Hematopoietic multipotent progenitor cell (in vitro differentiated cells): ENCODE results near the gene ME1. TPM values are rescaled to one million over a fixed set of nuclear protein-coding genes. Genes with fewer than 3 reads are reported as not detected.
"Not testable (repeated sequence)": the region's sequence is repeated elsewhere in the genome, so short reads cannot be mapped to it uniquely, and the experiment has no call there.

ENCODE experiments used
- DNase-seq, 3 donors: peaks; one replicate each; pipeline ENCODE4 v3.0.0-alpha.2; 2011 to 2015; ENCODE audit warnings: low read depth in 2 of 3, low spot score in 2 of 3
- total RNA-seq: library from RNA; depleted of rRNA; stranded (reverse); fragments of >200 nt; gene quantifications from one replicate; pipeline ENCODE4 v1.2.3, GENCODE V29; 2012

Gene ME1
- total RNA-seq, 1 donor: under 0.01 TPM

DNA sequence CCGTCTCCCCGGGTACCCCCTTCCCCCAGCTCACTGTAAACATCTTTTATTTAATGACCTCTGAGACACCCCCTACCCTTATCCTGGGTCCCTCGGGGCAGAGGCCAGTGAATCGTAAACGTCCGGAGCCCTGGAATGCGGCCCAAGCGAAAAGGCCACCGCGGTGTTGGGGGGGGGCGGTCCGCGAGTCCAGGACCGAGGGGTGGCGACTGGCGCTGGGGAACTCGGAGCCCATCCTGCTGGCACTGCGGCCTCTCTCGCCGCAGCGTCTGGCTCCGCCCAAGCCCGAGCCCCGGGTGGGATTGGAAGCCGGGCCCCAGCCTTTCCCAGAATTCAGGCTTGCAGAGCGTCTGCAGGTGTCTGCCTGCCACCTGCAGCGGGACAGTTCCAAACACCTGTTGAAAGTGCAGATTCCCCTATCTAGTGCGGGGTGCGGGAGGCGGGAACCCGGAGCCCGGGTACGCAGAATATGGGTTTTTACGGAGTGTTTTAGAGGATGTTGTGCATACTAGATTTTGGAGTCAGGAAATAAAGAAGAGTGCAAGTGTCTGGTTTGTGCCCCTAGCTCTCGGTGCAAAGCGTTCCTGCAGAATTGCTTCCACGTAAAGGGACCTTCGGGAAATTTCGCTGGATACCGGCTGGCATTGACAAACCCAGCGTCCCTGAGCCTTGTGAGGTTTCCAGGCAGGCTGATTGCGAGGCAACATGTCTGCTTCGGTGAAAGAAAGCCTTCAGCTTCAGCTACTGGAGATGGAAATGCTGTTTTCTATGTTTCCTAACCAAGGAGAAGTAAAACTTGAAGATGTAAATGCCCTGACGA, 236.9 kb downstream of the ME1 start:
- DNase-seq: peak in 2 of 3 donors; percentile 7 to 10

GRCh38 chr6:83192871-83193746, 237.7 kb downstream of the ME1 start, which contains the start of the genes PGM3 and RWDD2A:
PGM3 (minus strand) TSS chr6:83193265; CDS start chr6:83191012, 2,253 bp downstream.
RWDD2A (plus strand) TSS chr6:83193357; CDS start chr6:83194452, 1,095 bp downstream.
- DNase-seq: peak; percentile 80 to 89 (median 87)

- DNase-seq: peak in 1 of 3 donors; percentile 5
Observed at GRCh38 chr6:83192456-83192855, 238.4 kb downstream of the ME1 start.

- DNase-seq: not testable (repeated sequence)
Observed at GRCh38 chr6:83191974-83192373, 238.9 kb downstream of the ME1 start.

DNA sequence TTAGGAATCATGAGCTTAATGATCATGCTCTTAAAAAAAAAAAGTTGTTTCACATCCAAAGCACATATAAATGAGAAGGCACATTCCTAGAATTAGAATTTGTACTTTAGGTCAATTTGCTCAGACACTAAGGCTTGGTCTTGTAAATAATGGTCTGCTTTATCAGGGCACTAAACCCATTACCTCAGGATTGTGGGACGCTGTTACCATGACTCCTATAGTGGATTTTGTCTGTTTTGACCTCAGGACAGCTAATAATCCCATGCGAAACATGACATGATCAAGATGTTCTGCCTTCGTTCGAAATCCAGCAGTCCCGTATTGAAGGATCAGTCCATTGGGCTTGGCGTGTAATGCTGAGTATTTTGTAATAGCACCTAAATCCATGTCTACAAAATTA, 240.2 kb downstream of the ME1 start:
- no peak for DNase-seq

DNA sequence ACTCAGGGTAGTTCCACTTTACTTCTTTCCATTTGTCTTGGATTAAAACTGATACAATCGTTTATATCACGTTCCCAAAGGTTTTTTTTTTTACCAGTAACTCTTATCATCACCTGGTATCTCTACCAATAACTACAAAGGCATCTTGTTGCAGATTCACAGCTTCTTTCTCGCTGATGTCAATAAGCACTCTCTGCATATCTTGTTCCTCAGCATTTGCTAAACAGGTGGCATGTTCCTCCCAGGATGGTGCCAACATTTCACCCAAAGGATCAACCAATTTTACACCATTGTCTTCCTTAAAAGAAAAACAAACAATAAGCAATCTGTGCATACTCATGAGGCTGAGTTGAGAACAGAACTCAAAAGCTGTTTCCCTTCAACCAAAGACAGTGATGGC, 242.3 kb downstream of the ME1 start:
- DNase-seq: no peak

- no peak for DNase-seq
Observed at GRCh38 chr6:83185096-83185495, 245.8 kb downstream of the ME1 start.

DNA sequence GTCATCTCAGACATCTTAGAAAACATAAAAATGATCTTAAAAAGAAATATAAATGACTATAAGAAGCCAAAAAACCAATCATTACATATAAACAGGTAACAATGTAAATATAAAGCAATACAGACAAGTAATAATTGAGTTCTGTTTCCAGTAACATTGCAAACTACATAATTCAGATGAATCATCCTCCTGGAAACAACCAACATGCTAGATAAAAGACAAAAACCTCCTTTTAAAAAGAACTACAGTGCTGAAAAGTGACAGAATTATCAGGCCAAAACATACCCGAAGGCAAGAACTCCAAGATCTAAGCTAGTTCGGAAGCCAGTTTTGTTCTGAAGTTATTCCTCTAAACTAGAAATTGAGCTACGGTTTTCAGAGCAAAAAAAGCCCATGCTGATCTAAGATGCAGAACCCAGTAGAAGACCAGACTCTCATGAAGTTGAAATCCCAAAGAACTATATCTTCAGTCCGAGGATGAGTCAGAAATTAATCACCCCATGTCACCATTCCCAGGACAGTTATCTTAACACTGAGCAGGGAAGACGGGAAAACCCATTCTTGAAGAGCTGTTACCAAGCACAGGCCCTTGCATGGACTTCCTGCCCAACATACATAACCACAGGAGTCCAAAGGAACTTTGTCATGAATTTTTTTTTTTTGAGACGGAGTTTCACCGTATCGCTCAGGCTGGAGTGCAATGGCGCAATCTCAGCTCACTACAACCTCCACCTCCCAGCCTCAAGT, 247.6 kb downstream of the ME1 start:
- no peak for DNase-seq

DNA sequence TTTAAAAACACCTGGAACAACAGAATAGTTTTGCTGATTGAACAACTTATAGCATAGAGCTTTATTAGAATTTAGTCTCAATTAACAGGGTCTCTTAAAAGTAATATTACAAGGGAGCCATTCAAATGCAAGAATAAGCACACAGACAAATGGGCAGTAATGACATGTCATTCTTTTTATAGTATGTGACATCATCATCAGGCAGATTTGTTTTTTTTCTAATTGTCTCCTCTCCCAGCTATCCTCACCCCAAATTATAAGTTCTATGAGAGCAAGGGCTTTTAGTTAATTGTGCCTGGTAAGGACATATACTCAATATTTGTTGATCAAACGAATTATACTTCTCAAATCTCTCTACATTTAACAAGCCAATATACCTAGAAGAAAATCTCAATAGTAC, 248.7 kb downstream of the ME1 start:
- no peak for DNase-seq

GRCh38 chr6:83180426-83180950, 250.4 kb downstream of the ME1 start:
- DNase-seq: no peak

- no peak for DNase-seq
Observed at GRCh38 chr6:83176246-83176645, 254.6 kb downstream of the ME1 start.

- no peak for DNase-seq
Observed at GRCh38 chr6:83169511-83169910, 261.3 kb downstream of the ME1 start.

DNA sequence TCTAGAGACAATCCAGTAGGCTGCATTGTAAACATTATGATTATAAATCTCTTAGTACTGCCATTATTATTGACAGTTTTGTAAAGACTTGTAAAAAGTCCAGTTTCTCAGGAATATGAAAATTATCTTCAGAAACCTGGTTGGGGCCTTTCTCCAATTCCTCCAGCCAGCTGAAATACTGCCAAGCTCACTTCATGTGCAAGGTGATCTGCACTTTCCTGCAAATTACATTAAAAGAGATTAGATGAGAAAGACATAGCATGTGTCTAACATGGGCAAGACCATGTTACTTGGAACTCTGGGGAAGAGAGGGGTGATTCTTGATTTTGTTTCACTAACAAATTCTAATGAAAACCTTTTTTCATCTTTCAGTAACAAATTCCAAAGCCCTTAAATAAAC, 261.7 kb downstream of the ME1 start:
- no peak for DNase-seq

DNA sequence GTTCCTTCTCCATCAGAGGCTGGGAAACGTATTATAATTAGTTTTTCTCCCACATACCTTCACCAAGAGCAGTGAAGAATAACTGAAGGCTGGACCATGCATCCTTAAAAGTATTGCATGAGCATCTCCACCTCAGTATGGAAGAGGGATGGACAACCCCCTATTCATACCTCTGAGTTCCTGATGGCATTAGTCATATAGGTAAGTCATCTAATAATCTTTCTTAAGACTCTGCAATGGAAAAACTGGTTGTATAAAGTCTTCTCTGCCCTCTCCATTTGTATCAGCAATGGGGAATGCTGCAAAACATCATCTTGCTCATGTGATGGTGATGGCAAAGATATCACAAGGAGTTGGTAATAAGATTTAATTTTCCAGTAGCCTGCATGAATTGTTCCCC, 262.3 kb downstream of the ME1 start:
- DNase-seq: no peak

- DNase-seq: no peak
Observed at GRCh38 chr6:83167726-83168278, 263.0 kb downstream of the ME1 start.

Other genes with a start within 250 kb of the ME1 start
- 8.1 TPM for gene PGM3, start 237.8 kb downstream of the ME1 start, total RNA-seq
- gene RWDD2A, start 237.7 kb downstream of the ME1 start, total RNA-seq: 0.81 TPM
- not detected for gene PRSS35, start 81.5 kb upstream of the ME1 start, total RNA-seq